Astrocyte (in vitro differentiated cells and primary cell): ENCODE measurements around the gene MASP1.

Experiments used
- CTCF ChIP-seq: IDR thresholded peaks from 2 replicates; pipeline ENCODE4 v1.5.1; 2011; ENCODE audit warnings: low read depth, mild to moderate bottlenecking, inconsistent platforms, low read length, moderate library complexity; ENCODE audit not compliant: insufficient read depth
- EZH2 ChIP-seq: IDR thresholded peaks from 2 replicates; pipeline ENCODE4 v1.6.1; 2012; ENCODE audit warnings: mild to moderate bottlenecking, low read length, inconsistent platforms; ENCODE audit not compliant: insufficient read depth

- TF ChIP-seq CTCF: no peak
- TF ChIP-seq EZH2: no peak
Measured at GRCh38 chr3:187274315-187274976, 17.1 kb downstream of the MASP1 start.
